Measurements from ENCODE around the gene C1orf21.

C1orf21 gene

DNA sequence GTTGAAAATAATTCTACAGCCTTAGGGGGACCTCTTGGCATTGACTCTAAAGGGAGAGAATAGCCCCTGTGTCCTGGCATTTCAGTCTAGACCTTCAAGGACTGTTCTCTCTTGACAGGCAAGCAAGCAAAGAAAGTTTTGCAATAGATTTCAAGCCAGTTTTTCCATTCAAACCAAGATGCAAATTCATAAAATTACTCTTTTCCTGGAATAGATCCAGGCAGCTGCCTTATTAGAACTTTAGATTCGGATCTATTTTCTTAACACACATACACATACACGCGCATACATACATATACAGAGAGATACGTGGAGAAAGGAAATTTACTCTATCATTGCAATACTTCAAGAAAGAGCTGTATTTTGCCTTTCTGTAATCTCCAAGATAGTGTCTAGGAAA lies 238.4 kb downstream of the C1orf21 start:
- no peak for TF ChIP-seq POLR2A (IDR thresholded peaks at IDR 0.05; ENCODE audit: low read length)
- no peak for TF ChIP-seq GATA1 (IDR thresholded peaks at IDR 0.05; ENCODE audit: low read depth, low read length)
- no peak for DNase-seq

DNA sequence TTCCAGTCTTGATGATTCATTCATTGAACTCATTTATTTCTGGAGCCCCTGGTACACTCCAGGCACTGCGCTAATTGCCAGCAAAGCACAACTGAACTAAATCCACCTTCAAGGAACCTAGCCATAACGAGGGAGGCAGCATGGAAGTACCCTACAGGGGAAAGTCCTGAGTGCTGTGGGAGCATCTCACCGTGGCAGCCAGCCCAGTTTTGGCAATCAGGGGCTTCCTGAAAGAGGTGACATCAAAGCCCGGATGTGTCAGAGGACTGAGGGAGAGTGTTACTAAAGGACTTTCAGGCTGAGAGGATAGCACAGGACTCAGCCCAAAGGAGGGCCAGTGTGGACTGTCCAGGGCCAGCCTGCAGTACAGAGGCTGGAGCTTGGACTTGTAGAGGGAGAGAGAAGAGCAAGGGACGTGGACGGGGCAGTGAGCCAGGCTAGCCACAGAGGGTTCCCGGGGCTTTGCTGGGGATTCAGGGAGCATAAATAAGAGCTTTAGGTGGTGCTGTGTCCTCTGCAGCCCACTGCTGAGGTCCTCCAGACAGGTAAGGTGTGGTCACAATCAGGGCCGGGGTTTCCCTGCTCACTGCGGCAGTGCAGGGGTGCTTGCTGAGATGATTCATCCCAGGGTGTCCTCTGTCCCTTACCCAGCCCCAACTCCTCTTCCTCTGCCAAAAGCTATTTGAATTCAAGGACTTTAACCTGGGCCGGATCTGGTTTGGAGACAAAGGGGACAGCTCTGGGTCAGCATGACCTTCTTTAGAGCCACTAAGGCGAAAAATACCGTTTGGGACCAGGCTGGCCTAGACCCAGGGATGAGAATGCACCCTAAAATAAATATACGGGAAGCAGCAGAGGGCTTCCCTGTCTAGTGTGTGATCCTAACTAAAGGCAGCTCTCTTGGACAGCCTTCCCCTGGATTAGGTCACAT lies 239.5 kb downstream of the C1orf21 start:
- no peak for DNase-seq

GRCh38 chr1:184627007-184627341 lies 240.1 kb downstream of the C1orf21 start:
- no peak for DNase-seq
- TF ChIP-seq GATA1 (IDR thresholded peaks at IDR 0.05; ENCODE audit: low read depth, low read length) (no peak), POLR2A (IDR thresholded peaks at IDR 0.05; ENCODE audit: low read length) (no peak)

More for the DNA sequence above, 239.5 kb downstream of the C1orf21 start:
- no peak for TF ChIP-seq GATA1 (IDR thresholded peaks at IDR 0.05; ENCODE audit: low read depth, low read length)
- TF ChIP-seq POLR2A (IDR thresholded peaks at IDR 0.05; ENCODE audit: low read length) = no peak

- TF ChIP-seq POLR2A (IDR thresholded peaks at IDR 0.05; ENCODE audit: low read length) = no peak
- no peak for TF ChIP-seq GATA1 (IDR thresholded peaks at IDR 0.05; ENCODE audit: low read depth, low read length)
- DNase-seq = no peak
These were observed 242.4 kb downstream of the C1orf21 start for GRCh38 chr1:184629266-184629665.

DNA sequence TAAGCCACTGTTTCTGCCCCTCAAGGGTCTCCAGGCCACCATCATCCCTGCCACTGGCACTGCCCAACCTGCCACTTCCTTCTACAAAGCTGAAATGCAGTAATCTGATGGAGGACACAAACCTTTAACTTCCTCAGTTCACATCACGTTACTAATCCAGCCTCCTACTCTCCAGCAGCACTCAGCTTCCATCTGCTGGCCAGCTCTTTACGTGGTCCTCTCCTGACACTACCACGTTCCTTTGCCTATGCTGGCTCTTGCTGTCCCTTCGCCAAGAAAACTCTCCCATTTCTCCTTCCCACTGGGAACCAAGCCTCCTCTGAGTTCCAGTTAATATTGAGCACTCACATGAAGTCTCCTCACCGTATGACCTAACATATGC lies 243.8 kb downstream of the C1orf21 start:
- no peak for TF ChIP-seq GATA1 (IDR thresholded peaks at IDR 0.05; ENCODE audit: low read depth, low read length)
- no peak for TF ChIP-seq POLR2A (IDR thresholded peaks at IDR 0.05; ENCODE audit: low read length)
- no peak for DNase-seq

DNA sequence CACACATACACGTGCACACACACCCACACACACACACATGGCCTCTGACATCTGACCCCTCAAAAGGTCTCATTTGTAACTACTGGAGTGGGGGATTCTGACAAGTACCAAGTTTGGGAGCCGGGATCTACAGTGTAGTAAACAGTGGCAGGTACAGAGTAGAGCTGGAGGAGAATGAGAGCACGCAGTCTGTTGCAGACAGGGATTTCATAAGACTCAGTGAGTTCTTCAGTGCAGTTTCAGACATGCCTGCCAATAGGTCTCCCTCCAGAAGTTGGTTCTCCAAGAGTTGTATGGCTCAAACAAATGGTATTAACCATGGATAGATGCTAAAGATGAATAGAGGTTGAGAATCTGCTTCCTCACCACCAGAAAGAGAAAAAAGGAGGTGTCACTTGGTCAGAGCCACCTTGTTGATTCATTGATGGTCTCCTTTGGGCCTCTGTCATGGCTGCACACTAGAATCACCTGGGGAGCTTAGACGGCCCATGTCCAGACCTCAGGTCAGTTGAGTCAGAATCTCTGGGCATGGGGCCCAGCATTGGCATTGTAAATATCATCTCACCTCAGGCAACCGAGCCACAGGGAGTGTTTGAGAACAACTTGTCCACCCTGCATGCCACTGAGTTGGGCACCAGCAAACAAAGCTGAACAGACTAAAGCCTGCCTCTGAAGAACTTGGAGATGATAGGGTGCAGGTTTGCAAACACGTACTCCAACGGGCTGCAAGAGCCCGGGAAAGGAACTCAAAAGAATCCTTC lies 245.8 kb downstream of the C1orf21 start:
- TF ChIP-seq POLR2A (IDR thresholded peaks at IDR 0.05; ENCODE audit: low read length) (no peak), GATA1 (IDR thresholded peaks at IDR 0.05; ENCODE audit: low read depth, low read length) (no peak)
- DNase-seq = no peak

DNA sequence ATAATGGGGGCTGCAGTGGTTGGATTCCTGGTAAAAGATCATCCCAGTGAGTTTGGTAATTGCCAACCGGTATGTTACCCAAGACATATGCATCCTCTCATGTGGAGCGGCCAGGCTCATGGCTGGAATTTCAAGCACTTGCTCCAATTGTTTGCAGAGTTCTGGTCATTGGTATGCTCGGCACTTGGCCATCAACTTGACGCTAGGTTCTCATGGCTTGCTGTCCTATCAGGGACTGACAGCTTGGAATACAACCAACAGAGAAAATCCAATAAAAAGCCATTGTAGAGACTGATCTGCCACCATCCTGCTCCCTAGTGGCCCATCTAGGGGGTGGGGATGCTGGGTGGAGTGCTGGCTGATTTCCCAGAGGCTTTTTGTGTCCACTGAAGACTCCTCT lies 247.0 kb downstream of the C1orf21 start:
- no peak for TF ChIP-seq GATA1 (IDR thresholded peaks at IDR 0.05; ENCODE audit: low read depth, low read length)
- TF ChIP-seq POLR2A (IDR thresholded peaks at IDR 0.05; ENCODE audit: low read length) = no peak
- no peak for DNase-seq

- TF ChIP-seq GATA1 (IDR thresholded peaks at IDR 0.05; ENCODE audit: low read depth, low read length) (no peak), POLR2A (IDR thresholded peaks at IDR 0.05; ENCODE audit: low read length) (no peak)
- DNase-seq = no peak
These were observed 247.5 kb downstream of the C1orf21 start for GRCh38 chr1:184634296-184634695.

DNA sequence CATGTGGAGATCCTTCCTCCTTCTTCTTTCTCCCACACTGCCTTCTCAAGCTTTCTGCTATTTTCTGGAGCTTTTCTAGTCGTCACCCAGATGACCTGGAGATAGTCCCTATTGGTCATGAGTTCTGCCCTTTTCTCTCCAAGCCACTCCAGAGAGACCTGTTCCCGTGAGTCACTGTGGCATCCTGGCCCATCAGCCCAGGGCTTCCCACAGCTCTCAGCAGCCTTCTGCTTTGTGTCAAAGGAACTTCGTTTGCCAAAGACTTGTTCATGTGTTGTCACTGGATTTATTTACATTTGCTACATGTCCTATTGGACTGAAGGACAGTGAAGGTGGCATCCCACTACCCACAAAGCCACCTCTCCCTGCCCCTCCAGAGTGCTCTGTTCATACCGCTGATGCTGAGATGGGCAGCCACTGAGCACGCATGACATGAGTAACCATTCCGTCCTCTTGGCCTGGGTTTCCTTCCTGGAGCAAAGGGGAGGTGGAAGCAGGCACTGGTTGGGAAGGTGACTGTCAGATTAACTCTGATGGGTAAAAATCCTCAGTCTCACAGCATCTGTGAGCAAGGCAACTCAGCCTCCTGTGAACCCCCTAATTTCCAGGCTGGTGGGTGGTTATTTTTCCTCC lies 248.6 kb downstream of the C1orf21 start:
- DNase-seq = no peak
- no peak for TF ChIP-seq POLR2A (IDR thresholded peaks at IDR 0.05; ENCODE audit: low read length)
- no peak for TF ChIP-seq GATA1 (IDR thresholded peaks at IDR 0.05; ENCODE audit: low read depth, low read length)

GRCh38 chr1:184635980-184636431 lies 249.2 kb downstream of the C1orf21 start:
- no peak for DNase-seq
- TF ChIP-seq GATA1 (IDR thresholded peaks at IDR 0.05; ENCODE audit: low read depth, low read length) (no peak), POLR2A (IDR thresholded peaks at IDR 0.05; ENCODE audit: low read length) (no peak)

- TF ChIP-seq POLR2A (IDR thresholded peaks at IDR 0.05; ENCODE audit: low read length) (no peak), GATA1 (IDR thresholded peaks at IDR 0.05; ENCODE audit: low read depth, low read length) (no peak)
- DNase-seq = no peak
These were observed 250.9 kb downstream of the C1orf21 start for GRCh38 chr1:184637664-184638240.

GRCh38 chr1:184639205-184639604 lies 252.4 kb downstream of the C1orf21 start:
- no peak for TF ChIP-seq POLR2A (IDR thresholded peaks at IDR 0.05; ENCODE audit: low read length)
- TF ChIP-seq GATA1 (IDR thresholded peaks at IDR 0.05; ENCODE audit: low read depth, low read length) = no peak
- no peak for DNase-seq

GRCh38 chr1:184640505-184640904 lies 253.7 kb downstream of the C1orf21 start:
- no peak for TF ChIP-seq GATA1 (IDR thresholded peaks at IDR 0.05; ENCODE audit: low read depth, low read length)
- TF ChIP-seq POLR2A (IDR thresholded peaks at IDR 0.05; ENCODE audit: low read length) = no peak
- DNase-seq = no peak

- no peak for TF ChIP-seq POLR2A (IDR thresholded peaks at IDR 0.05; ENCODE audit: low read length)
- no peak for TF ChIP-seq GATA1 (IDR thresholded peaks at IDR 0.05; ENCODE audit: low read depth, low read length)
- DNase-seq = no peak
These were observed 255.1 kb downstream of the C1orf21 start for GRCh38 chr1:184641894-184642293.
